SJCRH30 (cell line): ENCODE measurements around the gene KCNIP2. TPM values are rescaled to one million over a fixed set of nuclear protein-coding genes. Genes with fewer than 3 reads are reported as not detected.

Experiments used
- DNase-seq, 2 experiments: peaks; one replicate each; pipeline ENCODE4 v3.0.0-alpha.2; 2015 to 2020
- H3K27ac ChIP-seq: fragments of 250-450 bp; sonication (Bioruptor Pico); 2 replicates; pipeline ENCODE4 v1.5.1; 2020; ENCODE audit warnings: mild to moderate bottlenecking, moderate library complexity
- H3K27me3 ChIP-seq: fragments of 250-450 bp; sonication (Bioruptor Pico); 2 replicates; pipeline ENCODE4 v1.5.1; 2020; ENCODE audit warnings: mild to moderate bottlenecking, moderate library complexity
- H3K36me3 ChIP-seq: fragments of 250-450 bp; sonication (Bioruptor Pico); 2 replicates; pipeline ENCODE4 v1.5.1; 2020; ENCODE audit warnings: mild to moderate bottlenecking, moderate library complexity
- H3K4me1 ChIP-seq: fragments of 250-450 bp; sonication (Bioruptor Pico); 2 replicates; pipeline ENCODE4 v1.5.1; 2020; ENCODE audit warnings: mild to moderate bottlenecking, moderate library complexity
- H3K4me3 ChIP-seq: fragments of 250-450 bp; sonication (Bioruptor Pico); 2 replicates; pipeline ENCODE4 v1.5.1; 2020; ENCODE audit warnings: mild to moderate bottlenecking, moderate library complexity
- H3K9me3 ChIP-seq: fragments of 250-450 bp; sonication (Bioruptor Pico); replicated peaks from 2 replicates; pipeline ENCODE4 v1.5.1; 2020; ENCODE audit warnings: mild to moderate bottlenecking, moderate library complexity
- total RNA-seq: library from RNA; depleted of rRNA; stranded (reverse); fragments of >200 nt; shearing (Covaris generic); gene quantifications from 2 replicates; pipeline ENCODE4 v1.2.3, GENCODE V29; 2014; rRNA removed

Gene KCNIP2
- total RNA-seq: 0.81 and 1.1 TPM in 2 replicates

DNA sequence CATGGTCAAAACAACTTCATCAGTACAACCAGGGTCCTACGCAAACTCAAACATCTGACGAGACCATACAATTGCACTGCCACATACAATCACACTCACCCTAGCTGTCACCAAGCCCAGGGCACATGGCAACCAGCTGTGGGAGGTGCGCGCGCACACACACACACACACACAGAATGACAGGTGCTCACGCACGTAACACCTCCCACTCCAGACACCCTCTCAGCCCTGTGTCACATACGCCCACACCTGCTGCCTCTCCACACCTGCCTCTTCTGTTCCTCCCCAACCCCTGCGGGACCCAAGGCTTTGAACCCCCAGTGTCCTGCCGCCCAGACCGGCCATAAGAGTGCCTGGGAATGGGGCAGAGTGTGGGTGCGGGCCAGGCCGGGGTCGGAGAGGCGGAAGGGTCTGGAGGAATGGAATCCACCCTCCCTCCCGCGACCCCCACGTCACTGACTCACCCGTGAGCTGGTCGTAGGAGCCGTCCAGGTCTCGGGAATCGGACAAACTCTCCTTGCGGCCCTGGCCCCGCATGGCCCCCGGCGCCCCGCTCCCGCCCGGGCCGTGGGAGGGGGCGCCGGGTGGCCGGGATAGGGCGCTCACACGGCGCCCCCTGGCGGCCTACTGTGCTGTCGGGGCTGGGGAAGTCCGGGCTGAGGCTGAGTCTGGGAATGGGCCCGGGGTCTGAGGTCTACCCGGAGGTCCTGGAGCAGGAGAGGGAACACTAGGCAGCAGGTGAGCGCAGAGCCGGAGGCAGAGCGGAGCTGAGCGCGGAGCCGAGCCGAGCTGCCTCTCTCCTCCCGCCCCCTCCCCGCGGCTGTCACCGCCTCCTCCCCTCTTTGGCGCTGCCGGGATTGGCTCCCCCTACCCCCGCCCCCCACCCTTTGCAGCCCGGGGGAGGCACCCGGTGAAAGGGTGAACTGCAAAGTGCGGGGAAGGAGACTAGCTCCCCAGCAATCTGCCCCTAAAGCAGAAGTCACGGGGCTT, at the start of gene KCNIP2:
Gene KCNIP2 (minus strand): TSS at position 769 of the 990 bp plus-strand sequence. CDS start 232 bp downstream, at position 537.
- DNase-seq: peak; percentile 71 to 77
- Histone ChIP-seq H3K36me3 (no peaks in the 10 kb centered on the region), H3K27ac (no peak within 1 kb of the TSS), H3K27me3 (no peaks in the 10 kb centered on the region), H3K9me3 (no peaks in the 10 kb centered on the region), H3K4me3 (no peak within 1 kb of the TSS), H3K4me1 (peaks cover 4% of the 10 kb centered on the region; the same call in 1 of the 2 replicates)

- no peaks in the 10 kb centered on the region for H3K9me3 ChIP-seq
Observed at GRCh38 chr10:101892782-101893391, 49.3 kb upstream of the KCNIP2 start.

GRCh38 chr10:101889256-101890210, 45.9 kb upstream of the KCNIP2 start:
- Histone ChIP-seq H3K27me3 (no peaks in the 10 kb centered on the region), H3K4me3 (no peak overlapping the region), H3K4me1 (peaks cover 3% of the 10 kb centered on the region; the same call in 1 of the 2 replicates)

More at GRCh38 chr10:101892782-101893391, 49.3 kb upstream of the KCNIP2 start:
- Histone ChIP-seq H3K36me3 (no peaks in the 10 kb centered on the region), H3K27ac (no peak overlapping the region), H3K4me3 (no peak overlapping the region), H3K27me3 (no peaks in the 10 kb centered on the region), H3K4me1 (peaks cover 17% of the 10 kb centered on the region)
- DNase-seq: no peak

GRCh38 chr10:101888251-101888949, 44.8 kb upstream of the KCNIP2 start:
- Histone ChIP-seq H3K27me3 (no peaks in the 10 kb centered on the region), H3K27ac (no peak overlapping the region), H3K4me1 (peaks cover 3% of the 10 kb centered on the region; the same call in 1 of the 2 replicates), H3K4me3 (no peak overlapping the region), H3K36me3 (no peaks in the 10 kb centered on the region), H3K9me3 (no peaks in the 10 kb centered on the region)
- no peak for DNase-seq

More at GRCh38 chr10:101889256-101890210, 45.9 kb upstream of the KCNIP2 start:
- DNase-seq: peak; percentile 86 to 94
- H3K9me3 ChIP-seq: no peaks in the 10 kb centered on the region
- H3K27ac ChIP-seq: no peak overlapping the region
- H3K36me3 ChIP-seq: no peaks in the 10 kb centered on the region

DNA sequence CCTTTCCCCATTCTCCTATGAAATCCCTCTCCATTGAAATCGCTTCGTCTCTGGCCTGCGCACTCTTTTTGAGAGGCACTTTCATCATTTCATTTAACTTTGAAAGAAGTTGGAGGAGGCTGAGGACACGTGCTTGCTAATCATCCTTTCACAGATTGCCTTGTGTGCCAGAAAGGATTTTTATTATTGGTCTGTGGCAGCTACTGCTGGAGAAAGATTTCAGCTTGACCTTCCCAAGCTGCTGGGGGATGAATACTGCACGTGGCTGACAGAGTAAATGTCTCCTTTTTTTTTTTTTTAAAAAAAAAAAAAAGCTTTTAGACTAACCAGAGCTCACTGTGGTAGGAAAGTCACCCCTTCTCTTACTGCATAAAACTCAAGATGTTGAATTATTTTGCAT, 44.2 kb upstream of the KCNIP2 start:
- H3K36me3 ChIP-seq: no peaks in the 10 kb centered on the region
- H3K4me1 ChIP-seq: peaks cover 3% of the 10 kb centered on the region; the same call in 1 of the 2 replicates
- H3K27ac ChIP-seq: no peak overlapping the region
- no peaks in the 10 kb centered on the region for H3K9me3 ChIP-seq
- DNase-seq: no peak
- no peak overlapping the region for H3K4me3 ChIP-seq
- H3K27me3 ChIP-seq: no peaks in the 10 kb centered on the region

DNA sequence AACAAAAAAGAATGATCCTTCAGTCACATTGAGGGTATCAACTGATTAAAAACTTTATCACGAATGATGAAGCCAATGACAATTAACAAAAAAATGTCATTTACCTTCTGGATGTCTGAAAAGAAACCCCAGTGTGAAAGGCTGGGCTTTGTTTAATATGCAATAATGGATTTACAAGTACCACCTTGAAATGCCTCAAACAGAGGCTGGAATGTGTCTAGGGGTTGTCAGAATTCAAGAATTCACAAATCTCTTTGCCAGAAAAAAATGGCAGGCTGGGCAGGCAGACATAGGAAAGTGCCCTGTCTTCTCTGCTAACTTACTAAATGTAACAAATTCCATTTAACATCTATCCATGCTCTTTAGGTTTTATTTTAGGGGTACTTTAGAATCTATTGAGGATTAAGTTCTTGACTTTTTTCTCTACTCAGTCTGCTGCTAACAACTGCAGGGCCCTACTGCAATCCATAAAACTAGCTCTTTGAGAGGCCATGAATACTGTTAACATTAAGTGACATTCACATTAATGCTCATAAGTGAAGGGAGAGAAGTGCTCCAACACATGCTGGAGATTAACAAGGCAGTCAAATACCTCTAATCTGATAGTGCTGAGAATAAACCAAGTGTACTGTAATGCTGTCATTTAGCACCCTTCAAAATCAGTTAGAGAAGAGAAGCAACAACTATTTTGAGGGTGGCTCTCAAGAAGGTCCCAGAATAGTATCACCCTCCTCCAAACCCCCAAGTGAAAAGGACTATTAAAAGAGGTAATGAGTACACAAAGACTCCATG, 43.1 kb upstream of the KCNIP2 start:
- Histone ChIP-seq H3K4me1 (peaks cover 3% of the 10 kb centered on the region; the same call in 1 of the 2 replicates), H3K27ac (no peak overlapping the region), H3K9me3 (no peaks in the 10 kb centered on the region), H3K36me3 (no peaks in the 10 kb centered on the region), H3K4me3 (no peak overlapping the region), H3K27me3 (no peaks in the 10 kb centered on the region)
- DNase-seq: no peak

DNA sequence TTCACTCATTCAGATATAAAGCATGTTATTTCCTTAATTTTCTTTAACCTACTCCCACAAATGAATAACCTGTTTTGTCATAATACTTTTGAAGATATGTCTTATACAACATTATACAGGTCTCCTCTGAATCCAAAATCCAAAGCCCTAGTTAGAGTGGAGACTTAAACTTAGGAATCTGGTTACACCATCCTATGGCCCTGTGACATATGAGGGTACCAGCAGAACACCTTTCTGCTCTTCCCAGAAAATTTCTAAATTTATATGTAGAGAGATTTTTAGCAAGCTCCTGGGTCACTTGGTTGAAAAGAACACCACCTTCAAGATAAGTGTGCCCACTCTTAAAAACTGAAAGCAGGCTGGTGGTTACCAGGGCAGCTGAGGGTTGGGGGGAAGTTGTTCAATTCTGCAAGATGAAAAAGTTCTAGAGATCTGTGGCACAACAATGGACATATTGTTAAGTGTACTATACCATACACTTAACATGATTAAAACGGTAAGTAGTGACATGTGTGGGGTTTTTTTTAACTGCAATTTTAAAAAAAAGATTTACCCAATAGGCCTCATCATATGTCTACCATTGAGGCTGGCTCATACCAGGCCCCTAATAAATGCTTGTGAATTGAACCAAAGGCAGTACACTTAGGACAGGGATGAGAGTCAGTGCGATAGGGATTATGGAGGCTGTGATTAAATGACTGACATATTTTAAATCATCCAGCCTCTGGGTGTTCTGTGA, 37.6 kb upstream of the KCNIP2 start:
- no peaks in the 10 kb centered on the region for H3K4me1 ChIP-seq
- no peak overlapping the region for H3K4me3 ChIP-seq
- no peak overlapping the region for H3K27ac ChIP-seq
- no peaks in the 10 kb centered on the region for H3K27me3 ChIP-seq
- DNase-seq: no peak
- H3K36me3 ChIP-seq: no peaks in the 10 kb centered on the region
- no peaks in the 10 kb centered on the region for H3K9me3 ChIP-seq

GRCh38 chr10:101880232-101880573, 36.6 kb upstream of the KCNIP2 start:
- Histone ChIP-seq H3K4me1 (no peaks in the 10 kb centered on the region), H3K36me3 (no peaks in the 10 kb centered on the region), H3K9me3 (no peaks in the 10 kb centered on the region), H3K4me3 (no peak overlapping the region), H3K27ac (no peak overlapping the region), H3K27me3 (no peaks in the 10 kb centered on the region)
- no peak for DNase-seq

- H3K27me3 ChIP-seq: no peaks in the 10 kb centered on the region
- no peaks in the 10 kb centered on the region for H3K9me3 ChIP-seq
- no peaks in the 10 kb centered on the region for H3K36me3 ChIP-seq
- no peak overlapping the region for H3K27ac ChIP-seq
- H3K4me3 ChIP-seq: no peak overlapping the region
- DNase-seq: no peak
- no peaks in the 10 kb centered on the region for H3K4me1 ChIP-seq
Observed at GRCh38 chr10:101879456-101880231, 36.0 kb upstream of the KCNIP2 start.

- DNase-seq: no peak
- H3K9me3 ChIP-seq: no peaks in the 10 kb centered on the region
- H3K36me3 ChIP-seq: no peaks in the 10 kb centered on the region
- no peak overlapping the region for H3K4me3 ChIP-seq
- no peaks in the 10 kb centered on the region for H3K27me3 ChIP-seq
- no peak overlapping the region for H3K27ac ChIP-seq
- no peaks in the 10 kb centered on the region for H3K4me1 ChIP-seq
Observed at GRCh38 chr10:101878869-101879268, 35.3 kb upstream of the KCNIP2 start.

DNA sequence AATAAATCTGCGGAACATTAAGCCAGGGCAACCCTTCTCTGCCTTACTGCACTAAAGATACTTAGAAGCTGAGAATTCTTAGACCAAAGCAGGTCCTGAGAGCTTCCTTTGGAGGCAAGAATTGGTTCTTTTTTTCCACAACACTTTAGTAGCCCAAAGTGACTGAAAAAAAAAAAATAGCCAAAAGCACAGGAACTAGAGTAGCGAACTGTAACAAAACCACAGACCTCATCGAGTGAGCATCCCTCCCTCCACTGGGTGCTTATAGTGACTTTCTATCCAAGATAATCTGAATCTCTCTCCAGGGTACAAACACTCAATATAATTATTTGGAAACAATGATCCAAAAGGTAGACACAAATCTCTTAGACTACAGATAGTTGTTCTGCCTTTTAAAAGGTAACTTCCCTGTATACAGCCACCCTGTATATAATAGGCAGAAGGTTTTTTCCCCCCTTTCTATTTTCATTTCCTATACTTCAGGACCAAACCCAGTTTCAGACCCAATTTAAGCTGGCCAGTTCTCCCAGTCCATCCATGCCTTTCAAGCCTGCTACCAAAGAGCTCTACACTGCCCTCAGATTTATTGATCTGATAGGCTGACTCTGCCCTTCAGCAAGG, 31.6 kb upstream of the KCNIP2 start:
- DNase-seq: no peak

DNA sequence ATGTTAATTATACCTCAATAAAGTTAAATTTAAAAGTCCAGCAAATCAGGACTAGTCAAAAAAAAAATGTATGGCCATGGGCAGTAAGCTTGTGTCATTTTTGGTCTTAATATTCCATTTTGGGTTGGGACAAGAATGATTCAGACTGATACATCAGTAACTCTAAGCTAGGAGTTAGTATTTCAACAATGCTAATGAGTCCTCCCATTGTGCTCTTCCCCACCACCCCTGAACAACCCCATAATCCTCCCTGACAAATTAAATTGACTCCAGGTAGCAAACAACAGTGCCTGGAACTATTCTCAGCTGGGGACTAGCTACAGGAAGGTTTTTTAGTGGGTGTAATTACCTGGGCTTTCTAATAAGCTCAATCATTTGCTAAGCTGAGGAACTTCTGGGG, 30.7 kb upstream of the KCNIP2 start:
- Histone ChIP-seq H3K27me3 (no peaks in the 10 kb centered on the region), H3K4me3 (no peak overlapping the region), H3K4me1 (no peaks in the 10 kb centered on the region), H3K27ac (no peak overlapping the region), H3K36me3 (no peaks in the 10 kb centered on the region), H3K9me3 (no peaks in the 10 kb centered on the region)
- DNase-seq: no peak

More for the DNA sequence above, 31.6 kb upstream of the KCNIP2 start:
- H3K27ac ChIP-seq: no peak overlapping the region
- H3K4me3 ChIP-seq: no peak overlapping the region
- H3K4me1 ChIP-seq: no peaks in the 10 kb centered on the region
- H3K9me3 ChIP-seq: no peaks in the 10 kb centered on the region
- H3K27me3 ChIP-seq: no peaks in the 10 kb centered on the region
- no peaks in the 10 kb centered on the region for H3K36me3 ChIP-seq
